Measurements from ENCODE around the gene ERICH6.

- TF ChIP-seq CTCF (IDR thresholded peaks at IDR 0.05): no peak
- no peak for TF ChIP-seq POLR2A (IDR thresholded peaks at IDR 0.05)
- no peak for TF ChIP-seq POLR2AphosphoS5 (IDR thresholded peaks at IDR 0.05)
Measured at GRCh38 chr3:150722267-150722666, 18.5 kb upstream of the ERICH6 start.

Data from breast epithelium (tissue), 3 donors.